Kidney epithelial cell (primary cell): ENCODE measurements around the gene GPR158. TPM values are rescaled to one million over a fixed set of nuclear protein-coding genes. Genes with fewer than 3 reads are reported as not detected.

ENCODE experiments used
- DNase-seq: peaks from one replicate; pipeline ENCODE4 v3.0.0-alpha.2; 2010; ENCODE audit warnings: low read depth
- H3K27me3 ChIP-seq: 2 replicates; pipeline ENCODE4 v1.6.0; 2011; ENCODE audit warnings: low read length; ENCODE audit not compliant: control insufficient read depth, insufficient read depth
- H3K36me3 ChIP-seq: 2 replicates; pipeline ENCODE4 v1.5.1; 2011; ENCODE audit warnings: low read length; ENCODE audit not compliant: control insufficient read depth, insufficient read depth
- H3K4me3 ChIP-seq: 2 replicates; pipeline ENCODE4 v1.5.1; 2011; ENCODE audit warnings: low read depth, mild to moderate bottlenecking, control low read depth, low read length
- total RNA-seq: library from RNA; depleted of rRNA; stranded (reverse); fragments of >200 nt; gene quantifications from 2 replicates; pipeline ENCODE4 v1.2.3, GENCODE V29; 2015
- TF ChIP-seq, protein P1 (sequence below): IDR thresholded peaks from 2 replicates; pipeline ENCODE4 v1.5.1; 2011; ENCODE audit warnings: mild to moderate bottlenecking, moderate library complexity, low read length, control low read depth, inconsistent platforms; ENCODE audit not compliant: insufficient read depth, poor library complexity, severe bottlenecking

GPR158 gene
- total RNA-seq, 1 donor from 2014 or later: not detected

- Histone ChIP-seq H3K4me3 (no peak overlapping the region), H3K27me3 (no peaks in the 10 kb centered on the region), H3K36me3 (no peaks in the 10 kb centered on the region)
- TF ChIP-seq, protein P1, sequence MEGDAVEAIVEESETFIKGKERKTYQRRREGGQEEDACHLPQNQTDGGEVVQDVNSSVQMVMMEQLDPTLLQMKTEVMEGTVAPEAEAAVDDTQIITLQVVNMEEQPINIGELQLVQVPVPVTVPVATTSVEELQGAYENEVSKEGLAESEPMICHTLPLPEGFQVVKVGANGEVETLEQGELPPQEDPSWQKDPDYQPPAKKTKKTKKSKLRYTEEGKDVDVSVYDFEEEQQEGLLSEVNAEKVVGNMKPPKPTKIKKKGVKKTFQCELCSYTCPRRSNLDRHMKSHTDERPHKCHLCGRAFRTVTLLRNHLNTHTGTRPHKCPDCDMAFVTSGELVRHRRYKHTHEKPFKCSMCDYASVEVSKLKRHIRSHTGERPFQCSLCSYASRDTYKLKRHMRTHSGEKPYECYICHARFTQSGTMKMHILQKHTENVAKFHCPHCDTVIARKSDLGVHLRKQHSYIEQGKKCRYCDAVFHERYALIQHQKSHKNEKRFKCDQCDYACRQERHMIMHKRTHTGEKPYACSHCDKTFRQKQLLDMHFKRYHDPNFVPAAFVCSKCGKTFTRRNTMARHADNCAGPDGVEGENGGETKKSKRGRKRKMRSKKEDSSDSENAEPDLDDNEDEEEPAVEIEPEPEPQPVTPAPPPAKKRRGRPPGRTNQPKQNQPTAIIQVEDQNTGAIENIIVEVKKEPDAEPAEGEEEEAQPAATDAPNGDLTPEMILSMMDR: no peak
- no peak for DNase-seq
Observed at GRCh38 chr10:25646371-25646770, 471.6 kb downstream of the GPR158 start.

GRCh38 chr10:25651534-25651933 is 476.7 kb downstream of the GPR158 start:
- Histone ChIP-seq H3K27me3 (no peaks in the 10 kb centered on the region), H3K4me3 (no peak overlapping the region), H3K36me3 (no peaks in the 10 kb centered on the region)
- DNase-seq: no peak
- TF ChIP-seq, protein P1: no peak

Other genes with a start within 250 kb of the GPR158 start
- 9.6 and 9.9 TPM in 2 replicates for gene PRTFDC1, start 222.4 kb upstream of the GPR158 start, total RNA-seq
- 0.34 and 4.6 TPM in 2 replicates for gene ENKUR, start 158.8 kb upstream of the GPR158 start, total RNA-seq
- 3.2 and 4.6 TPM in 2 replicates for gene THNSL1, start 158.4 kb upstream of the GPR158 start, total RNA-seq